ENCODE measurements around the gene SCYL1. TPM values are rescaled to one million over a fixed set of nuclear protein-coding genes. Genes with fewer than 3 reads are reported as not detected.

SCYL1 gene
- polyA plus RNA-seq, 4 donors = 46.7 to 76.9 (median 61.0) TPM

GRCh38 chr11:65540290-65541092 lies 15.6 kb downstream of the SCYL1 start:
- no peaks in the 10 kb centered on the region for H3K9me3 ChIP-seq (ENCODE audit: control insufficient read depth in 2 of 2, insufficient read depth in 1 of 2, low read depth in 1 of 2, low read length in 1 of 2)
- peak overlapping the region; percentile 83 to 91 (median 89) for H3K27ac ChIP-seq (ENCODE audit: low read depth in 1 of 3, low read length in 2 of 3)
- 0% methylated on average over 62 to 78 of the region's 78 CpGs for WGBS, 3 donors
- peak; percentile 90 to 97 for DNase-seq
- no peaks in the 10 kb centered on the region for H3K27me3 ChIP-seq (ENCODE audit: control insufficient read depth in 3 of 3, insufficient read depth in 3 of 3, low read length in 3 of 3)
- peaks cover 0 to 31% (median 0%) of the 10 kb centered on the region in 3 donors for H3K4me1 ChIP-seq (ENCODE audit: control insufficient read depth in 3 of 3, insufficient read depth in 2 of 3, low read depth in 1 of 3, low read length in 2 of 3)
- no peak for FAIRE-seq
- peaks cover 0 to 79% (median 6%) of the 10 kb centered on the region in 3 donors for H3K36me3 ChIP-seq (ENCODE audit: control insufficient read depth in 3 of 3, insufficient read depth in 2 of 3, low read depth in 1 of 3, low read length in 3 of 3)
- peak overlapping the region; percentile 34 to 69 (median 53) for H3K4me3 ChIP-seq (ENCODE audit: low read depth in 1 of 3, low read length in 3 of 3)

DNA sequence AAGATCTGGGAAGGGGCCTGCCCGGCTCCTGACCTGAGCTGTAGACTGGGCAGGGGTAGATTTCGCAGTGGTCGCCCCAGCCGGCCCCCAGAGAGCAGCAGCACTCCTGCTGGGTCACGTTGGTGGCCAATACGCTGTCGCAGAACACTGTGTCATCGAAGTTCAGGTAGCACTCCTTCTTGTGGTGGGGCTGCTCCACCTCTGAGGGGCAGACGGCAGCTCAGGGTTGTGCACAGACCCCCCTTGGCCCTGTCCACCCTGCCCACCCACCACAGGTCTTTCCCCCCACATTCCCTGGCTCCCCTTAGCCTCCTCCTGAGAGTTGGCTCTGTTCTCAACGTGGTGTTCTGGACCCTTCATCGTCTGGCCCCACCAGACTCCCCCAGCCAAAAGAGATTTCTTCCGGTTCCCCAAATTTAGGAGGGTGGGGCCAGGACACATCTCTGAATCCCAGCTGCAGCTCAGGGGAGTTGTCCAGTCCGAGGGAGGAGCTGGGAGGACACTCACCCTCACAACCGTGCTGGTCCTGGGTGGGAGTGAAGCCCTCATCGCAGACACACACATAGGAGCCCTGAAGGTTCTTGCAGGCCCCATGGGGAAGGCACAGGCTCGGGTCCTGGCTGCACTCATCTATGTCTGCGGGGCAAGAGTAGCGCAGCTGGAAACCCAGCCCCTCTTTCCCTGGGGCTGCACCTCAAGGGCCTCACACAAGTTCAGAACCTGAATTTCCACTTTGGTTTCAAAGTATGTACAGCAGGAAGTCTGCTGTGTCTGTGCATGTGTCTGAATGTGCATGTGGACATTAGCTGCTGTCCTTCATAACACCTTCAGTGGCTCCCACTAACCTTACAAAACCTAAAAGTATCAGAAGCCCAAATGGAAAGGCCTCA lies 16.5 kb downstream of the SCYL1 start:
- Histone ChIP-seq H3K27ac (ENCODE audit: low read depth in 1 of 3, low read length in 2 of 3) (peak overlapping the region; percentile 50 to 91 (median 88)), H3K4me3 (ENCODE audit: low read depth in 1 of 3, low read length in 3 of 3) (peak overlapping the region in 2 of 3 donors; percentile 53 to 69), H3K27me3 (ENCODE audit: control insufficient read depth in 3 of 3, insufficient read depth in 3 of 3, low read length in 3 of 3) (no peaks in the 10 kb centered on the region), H3K9me3 (ENCODE audit: control insufficient read depth in 2 of 2, insufficient read depth in 1 of 2, low read depth in 1 of 2, low read length in 1 of 2) (no peaks in the 10 kb centered on the region), H3K36me3 (ENCODE audit: control insufficient read depth in 3 of 3, insufficient read depth in 2 of 3, low read depth in 1 of 3, low read length in 3 of 3) (peaks cover 0 to 75% (median 6%) of the 10 kb centered on the region in 3 donors), H3K4me1 (ENCODE audit: control insufficient read depth in 3 of 3, insufficient read depth in 2 of 3, low read depth in 1 of 3, low read length in 2 of 3) (peaks cover 0 to 38% (median 0%) of the 10 kb centered on the region in 3 donors)
- no peak for FAIRE-seq
- DNase-seq = peak in 1 of 2 donors; percentile 34
- 42 to 44% (median 43%) methylated on average over 18 of the region's 18 CpGs for WGBS, 3 donors

- Histone ChIP-seq H3K27me3 (ENCODE audit: control insufficient read depth in 3 of 3, insufficient read depth in 3 of 3, low read length in 3 of 3) (no peaks in the 10 kb centered on the region), H3K27ac (ENCODE audit: low read depth in 1 of 3, low read length in 2 of 3) (no peak overlapping the region), H3K4me1 (ENCODE audit: control insufficient read depth in 3 of 3, insufficient read depth in 2 of 3, low read depth in 1 of 3, low read length in 2 of 3) (peaks cover 0 to 41% (median 0%) of the 10 kb centered on the region in 3 donors), H3K36me3 (ENCODE audit: control insufficient read depth in 3 of 3, insufficient read depth in 2 of 3, low read depth in 1 of 3, low read length in 3 of 3) (peaks cover 0 to 69% (median 4%) of the 10 kb centered on the region in 3 donors), H3K9me3 (ENCODE audit: control insufficient read depth in 2 of 2, insufficient read depth in 1 of 2, low read depth in 1 of 2, low read length in 1 of 2) (no peaks in the 10 kb centered on the region), H3K4me3 (ENCODE audit: low read depth in 1 of 3, low read length in 3 of 3) (no peak overlapping the region)
- WGBS, 3 donors = 95 to 97% (median 95%) methylated on average over 3 of the region's 3 CpGs
- FAIRE-seq (no peak), DNase-seq (no peak)
These were observed 18.0 kb downstream of the SCYL1 start for GRCh38 chr11:65542738-65543390.

- peak in 1 of 2 donors; percentile 27 for DNase-seq
- WGBS, 3 donors = 20 to 45% (median 35%) methylated on average over 4 of the region's 4 CpGs
- peaks cover 0 to 71% (median 4%) of the 10 kb centered on the region in 3 donors for H3K36me3 ChIP-seq (ENCODE audit: control insufficient read depth in 3 of 3, insufficient read depth in 2 of 3, low read depth in 1 of 3, low read length in 3 of 3)
These were observed 21.0 kb downstream of the SCYL1 start for GRCh38 chr11:65545853-65546216.

DNA sequence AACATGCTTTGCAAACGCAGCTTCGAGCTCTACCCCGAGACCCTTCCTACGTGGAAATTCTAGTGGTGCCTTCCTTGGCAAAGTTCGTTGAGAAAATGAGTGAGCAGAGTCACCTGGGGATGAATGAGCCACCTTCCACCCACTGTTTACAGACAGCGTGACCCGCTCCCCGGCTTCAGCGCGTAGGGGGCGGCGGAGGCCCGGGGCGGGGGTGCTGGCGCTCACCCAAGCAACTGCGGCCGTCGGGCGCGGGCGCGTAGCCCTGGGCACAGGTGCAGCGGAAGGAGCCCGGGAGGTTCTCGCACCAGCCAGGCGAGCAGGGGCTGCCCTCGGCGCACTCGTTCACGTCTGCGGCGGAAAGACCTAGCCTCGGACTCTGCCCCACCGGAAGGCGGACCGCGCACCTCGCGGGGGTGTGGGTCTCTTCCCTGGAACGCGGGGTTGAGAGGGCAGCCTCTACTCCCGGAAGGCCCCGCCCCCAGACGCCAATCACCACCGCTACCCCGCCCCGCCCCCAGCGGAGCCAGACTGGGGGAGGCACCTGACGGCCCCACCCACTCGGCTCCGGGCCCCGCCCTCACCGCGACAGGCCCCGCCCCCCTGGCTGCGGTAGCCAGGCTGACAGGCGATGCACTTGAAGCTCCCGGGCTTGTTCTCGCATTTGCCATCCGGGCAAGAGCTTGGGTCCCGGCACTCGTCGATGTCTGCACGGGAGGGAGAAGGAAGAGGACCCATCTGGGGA lies 21.5 kb downstream of the SCYL1 start:
- no peak for FAIRE-seq

More at GRCh38 chr11:65545853-65546216, 21.0 kb downstream of the SCYL1 start:
- no peak for FAIRE-seq
- Histone ChIP-seq H3K4me1 (ENCODE audit: control insufficient read depth in 3 of 3, insufficient read depth in 2 of 3, low read depth in 1 of 3, low read length in 2 of 3) (peaks cover 0 to 27% (median 0%) of the 10 kb centered on the region in 3 donors), H3K4me3 (ENCODE audit: low read depth in 1 of 3, low read length in 3 of 3) (peak overlapping the region in 2 of 3 donors; percentile 53 to 55), H3K9me3 (ENCODE audit: control insufficient read depth in 2 of 2, insufficient read depth in 1 of 2, low read depth in 1 of 2, low read length in 1 of 2) (no peaks in the 10 kb centered on the region), H3K27me3 (ENCODE audit: control insufficient read depth in 3 of 3, insufficient read depth in 3 of 3, low read length in 3 of 3) (no peaks in the 10 kb centered on the region), H3K27ac (ENCODE audit: low read depth in 1 of 3, low read length in 2 of 3) (peak overlapping the region; percentile 75 to 80 (median 80))

GRCh38 chr11:65547446-65548125 lies 22.7 kb downstream of the SCYL1 start:
- Histone ChIP-seq H3K4me1 (ENCODE audit: control insufficient read depth in 3 of 3, insufficient read depth in 2 of 3, low read depth in 1 of 3, low read length in 2 of 3) (peaks cover 0 to 30% (median 0%) of the 10 kb centered on the region in 3 donors), H3K36me3 (ENCODE audit: control insufficient read depth in 3 of 3, insufficient read depth in 2 of 3, low read depth in 1 of 3, low read length in 3 of 3) (peaks cover 0 to 66% (median 4%) of the 10 kb centered on the region in 3 donors), H3K9me3 (ENCODE audit: control insufficient read depth in 2 of 2, insufficient read depth in 1 of 2, low read depth in 1 of 2, low read length in 1 of 2) (no peaks in the 10 kb centered on the region), H3K4me3 (ENCODE audit: low read depth in 1 of 3, low read length in 3 of 3) (no peak overlapping the region), H3K27ac (ENCODE audit: low read depth in 1 of 3, low read length in 2 of 3) (no peak overlapping the region), H3K27me3 (ENCODE audit: control insufficient read depth in 3 of 3, insufficient read depth in 3 of 3, low read length in 3 of 3) (no peaks in the 10 kb centered on the region)
- 85 to 92% (median 88%) methylated on average over 43 to 52 of the region's 52 CpGs for WGBS, 3 donors
- no peak for DNase-seq
- FAIRE-seq = no peak

More for the DNA sequence above, 21.5 kb downstream of the SCYL1 start:
- H3K4me1 ChIP-seq (ENCODE audit: control insufficient read depth in 3 of 3, insufficient read depth in 2 of 3, low read depth in 1 of 3, low read length in 2 of 3) = peaks cover 0 to 26% (median 0%) of the 10 kb centered on the region in 3 donors
- peaks cover 0 to 68% (median 4%) of the 10 kb centered on the region in 3 donors for H3K36me3 ChIP-seq (ENCODE audit: control insufficient read depth in 3 of 3, insufficient read depth in 2 of 3, low read depth in 1 of 3, low read length in 3 of 3)
- H3K9me3 ChIP-seq (ENCODE audit: control insufficient read depth in 2 of 2, insufficient read depth in 1 of 2, low read depth in 1 of 2, low read length in 1 of 2) = no peaks in the 10 kb centered on the region
- peak; percentile 96 to 98 for DNase-seq
- 6 to 27% (median 11%) methylated on average over 53 to 64 of the region's 64 CpGs for WGBS, 3 donors
- no peaks in the 10 kb centered on the region for H3K27me3 ChIP-seq (ENCODE audit: control insufficient read depth in 3 of 3, insufficient read depth in 3 of 3, low read length in 3 of 3)
- H3K27ac ChIP-seq (ENCODE audit: low read depth in 1 of 3, low read length in 2 of 3) = peak overlapping the region; percentile 75 to 80 (median 80)
- H3K4me3 ChIP-seq (ENCODE audit: low read depth in 1 of 3, low read length in 3 of 3) = peak overlapping the region in 2 of 3 donors; percentile 53 to 55

DNA sequence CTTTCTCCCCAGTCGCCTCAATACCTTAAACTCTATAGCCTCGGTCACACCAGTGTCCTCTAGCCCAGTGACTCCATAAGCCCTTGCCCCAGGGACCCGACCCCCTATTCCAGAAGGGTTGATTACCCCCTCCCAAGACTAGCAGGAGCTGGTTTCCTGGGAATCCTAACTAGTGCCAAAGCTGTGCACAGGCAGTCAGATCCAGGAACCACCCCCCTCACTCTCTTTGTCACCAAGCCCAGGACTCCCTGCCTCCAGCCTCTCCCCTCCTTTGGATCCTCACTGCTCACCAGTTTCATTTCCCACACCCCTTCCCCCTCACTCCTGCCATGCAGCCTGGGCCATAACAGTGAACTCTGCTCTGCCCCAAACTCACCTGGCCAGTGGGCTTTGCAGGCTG lies 23.5 kb downstream of the SCYL1 start:
- peaks cover 0 to 36% (median 0%) of the 10 kb centered on the region in 3 donors for H3K4me1 ChIP-seq (ENCODE audit: control insufficient read depth in 3 of 3, insufficient read depth in 2 of 3, low read depth in 1 of 3, low read length in 2 of 3)
- DNase-seq (no peak), FAIRE-seq (no peak)
- H3K27ac ChIP-seq (ENCODE audit: low read depth in 1 of 3, low read length in 2 of 3) = no peak overlapping the region
- H3K36me3 ChIP-seq (ENCODE audit: control insufficient read depth in 3 of 3, insufficient read depth in 2 of 3, low read depth in 1 of 3, low read length in 3 of 3) = peaks cover 0 to 66% (median 4%) of the 10 kb centered on the region in 3 donors
- H3K4me3 ChIP-seq (ENCODE audit: low read depth in 1 of 3, low read length in 3 of 3) = no peak overlapping the region
- no peaks in the 10 kb centered on the region for H3K27me3 ChIP-seq (ENCODE audit: control insufficient read depth in 3 of 3, insufficient read depth in 3 of 3, low read length in 3 of 3)
- H3K9me3 ChIP-seq (ENCODE audit: control insufficient read depth in 2 of 2, insufficient read depth in 1 of 2, low read depth in 1 of 2, low read length in 1 of 2) = no peaks in the 10 kb centered on the region
- WGBS, 3 donors = 84 to 90% (median 90%) methylated on average over 3 of the region's 3 CpGs
